ENCODE results near the gene GNAI2.

DNA sequence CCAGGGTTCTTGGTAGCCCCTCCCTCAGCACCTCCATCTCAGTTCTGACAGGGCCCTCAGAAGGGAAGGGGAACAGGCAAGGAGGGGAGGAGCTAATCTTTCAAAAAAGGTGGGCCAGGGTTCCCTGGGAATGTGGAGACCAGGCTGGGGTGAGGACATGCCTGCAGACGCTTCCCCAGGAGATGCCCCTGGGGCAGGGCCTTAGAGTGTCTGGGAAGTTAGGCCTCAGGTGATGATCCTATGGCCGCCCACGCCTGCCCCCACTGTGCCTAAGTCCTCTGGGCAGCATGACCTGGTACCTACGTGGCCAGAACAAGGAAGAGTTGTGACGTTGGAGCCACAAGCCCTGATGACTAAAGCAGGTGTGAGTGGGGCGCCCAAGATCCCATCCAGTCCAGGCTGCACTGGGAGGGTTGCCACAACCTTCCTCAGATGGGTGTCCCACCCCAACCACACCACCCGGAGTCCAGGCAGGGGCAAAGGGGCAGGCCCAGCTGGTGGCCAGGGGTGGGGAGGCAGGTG is 29.0 kb downstream of the GNAI2 start:
- TF ChIP-seq, protein P1, sequence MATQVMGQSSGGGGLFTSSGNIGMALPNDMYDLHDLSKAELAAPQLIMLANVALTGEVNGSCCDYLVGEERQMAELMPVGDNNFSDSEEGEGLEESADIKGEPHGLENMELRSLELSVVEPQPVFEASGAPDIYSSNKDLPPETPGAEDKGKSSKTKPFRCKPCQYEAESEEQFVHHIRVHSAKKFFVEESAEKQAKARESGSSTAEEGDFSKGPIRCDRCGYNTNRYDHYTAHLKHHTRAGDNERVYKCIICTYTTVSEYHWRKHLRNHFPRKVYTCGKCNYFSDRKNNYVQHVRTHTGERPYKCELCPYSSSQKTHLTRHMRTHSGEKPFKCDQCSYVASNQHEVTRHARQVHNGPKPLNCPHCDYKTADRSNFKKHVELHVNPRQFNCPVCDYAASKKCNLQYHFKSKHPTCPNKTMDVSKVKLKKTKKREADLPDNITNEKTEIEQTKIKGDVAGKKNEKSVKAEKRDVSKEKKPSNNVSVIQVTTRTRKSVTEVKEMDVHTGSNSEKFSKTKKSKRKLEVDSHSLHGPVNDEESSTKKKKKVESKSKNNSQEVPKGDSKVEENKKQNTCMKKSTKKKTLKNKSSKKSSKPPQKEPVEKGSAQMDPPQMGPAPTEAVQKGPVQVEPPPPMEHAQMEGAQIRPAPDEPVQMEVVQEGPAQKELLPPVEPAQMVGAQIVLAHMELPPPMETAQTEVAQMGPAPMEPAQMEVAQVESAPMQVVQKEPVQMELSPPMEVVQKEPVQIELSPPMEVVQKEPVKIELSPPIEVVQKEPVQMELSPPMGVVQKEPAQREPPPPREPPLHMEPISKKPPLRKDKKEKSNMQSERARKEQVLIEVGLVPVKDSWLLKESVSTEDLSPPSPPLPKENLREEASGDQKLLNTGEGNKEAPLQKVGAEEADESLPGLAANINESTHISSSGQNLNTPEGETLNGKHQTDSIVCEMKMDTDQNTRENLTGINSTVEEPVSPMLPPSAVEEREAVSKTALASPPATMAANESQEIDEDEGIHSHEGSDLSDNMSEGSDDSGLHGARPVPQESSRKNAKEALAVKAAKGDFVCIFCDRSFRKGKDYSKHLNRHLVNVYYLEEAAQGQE (IDR thresholded peaks at IDR 0.05; ENCODE audit: insufficient read depth in 1 of 2, low read depth in 2 of 2, low read length in 2 of 2), result no peak
- no peak for TF ChIP-seq POLR2AphosphoS5 (IDR thresholded peaks at IDR 0.05; ENCODE audit: low read depth, low read length)
- TF ChIP-seq SIN3A (IDR thresholded peaks at IDR 0.05; ENCODE audit: borderline replicate concordance, insufficient read depth, low read length), result no peak

All from PFSK-1 (cell line).